OCI-LY1 (cell line): ENCODE results near the gene LRRC42.

Experiments
- H2AFZ ChIP-seq: fragments of 200-600 bp; sonication (generic), shearing (Covaris generic); 2 replicates; pipeline ENCODE4 v1.6.0; 2014; ENCODE audit warnings: antibody characterized with exemption, mild to moderate bottlenecking, low read length
- H3F3A ChIP-seq: fragments of 200-600 bp; sonication (generic), shearing (Covaris generic); 2 replicates; pipeline ENCODE4 v1.6.0; 2014; ENCODE audit warnings: mild to moderate bottlenecking, antibody characterized with exemption, low read length, moderate library complexity; ENCODE audit not compliant: insufficient read depth
- H3K27ac ChIP-seq: fragments of 200-600 bp; sonication (generic); 2 replicates; pipeline ENCODE4 v1.5.1; 2014; ENCODE audit warnings: low read length, mixed run types, mild to moderate bottlenecking, low read depth; ENCODE audit not compliant: poor library complexity, severe bottlenecking
- H3K27me3 ChIP-seq: fragments of 200-600 bp; sonication (generic); 2 replicates; pipeline ENCODE4 v1.6.0; 2014; ENCODE audit warnings: antibody characterized with exemption, mild to moderate bottlenecking, low read length, moderate library complexity; ENCODE audit not compliant: insufficient read depth
- H3K36me3 ChIP-seq: fragments of 200-600 bp; sonication (generic); 2 replicates; pipeline ENCODE4 v1.6.1; 2014; ENCODE audit warnings: mild to moderate bottlenecking, antibody characterized with exemption, low read length, moderate library complexity, mixed read lengths; ENCODE audit not compliant: insufficient read depth
- H3K4me1 ChIP-seq: fragments of 200-600 bp; sonication (generic); 2 replicates; pipeline ENCODE4 v1.5.1; 2014; ENCODE audit warnings: mild to moderate bottlenecking, low read length, moderate library complexity; ENCODE audit not compliant: insufficient read depth, severe bottlenecking
- H3K4me2 ChIP-seq: fragments of 200-600 bp; sonication (generic), shearing (Covaris generic); 2 replicates; pipeline ENCODE4 v1.6.1; 2014; ENCODE audit warnings: low read length
- H3K4me3 ChIP-seq: fragments of 200-600 bp; sonication (generic); 2 replicates; pipeline ENCODE4 v1.5.1; 2014; ENCODE audit warnings: low read length, low read depth, mild to moderate bottlenecking, mixed read lengths; ENCODE audit not compliant: poor library complexity, severe bottlenecking
- H3K79me2 ChIP-seq: fragments of 200-600 bp; shearing (Covaris generic); 2 replicates; pipeline ENCODE4 v1.6.1; 2016; ENCODE audit warnings: mixed run types, low read length, mixed read lengths; ENCODE audit not compliant: insufficient read depth
- H3K9ac ChIP-seq: fragments of 200-600 bp; sonication (generic), shearing (Covaris generic); 2 replicates; pipeline ENCODE4 v1.6.1; 2014; ENCODE audit warnings: mild to moderate bottlenecking, low read length, mixed read lengths
- H3K9me2 ChIP-seq: fragments of 200-600 bp; sonication (generic), shearing (Covaris generic); 2 replicates; pipeline ENCODE4 v1.6.1; 2014; ENCODE audit warnings: low read depth, mild to moderate bottlenecking, low read length, mixed read lengths
- H3K9me3 ChIP-seq: fragments of 200-600 bp; shearing (Covaris generic); 2 replicates; pipeline ENCODE4 v1.6.1; 2014; ENCODE audit warnings: low read length, mixed read lengths
- H4K20me1 ChIP-seq: fragments of 200-600 bp; sonication (generic), shearing (Covaris generic); 2 replicates; pipeline ENCODE4 v1.6.0; 2016; ENCODE audit warnings: mild to moderate bottlenecking, low read length; ENCODE audit not compliant: insufficient read depth
- EZH2 ChIP-seq: fragments of 200-600 bp; sonication (generic), shearing (Covaris generic); IDR thresholded peaks from 2 replicates; pipeline ENCODE4 v1.8.0; 2017; ENCODE audit warnings: borderline replicate concordance, mixed run types, mild to moderate bottlenecking, antibody characterized with exemption, low read length, moderate library complexity, mixed read lengths
- TF ChIP-seq, protein P1 (sequence below): fragments of 200-600 bp; sonication (generic), shearing (Covaris generic); IDR thresholded peaks from 2 replicates; pipeline ENCODE4 v1.5.1; 2017; ENCODE audit warnings: mild to moderate bottlenecking, antibody characterized with exemption, low read length, moderate library complexity, mixed read lengths

The LRRC42 gene

DNA sequence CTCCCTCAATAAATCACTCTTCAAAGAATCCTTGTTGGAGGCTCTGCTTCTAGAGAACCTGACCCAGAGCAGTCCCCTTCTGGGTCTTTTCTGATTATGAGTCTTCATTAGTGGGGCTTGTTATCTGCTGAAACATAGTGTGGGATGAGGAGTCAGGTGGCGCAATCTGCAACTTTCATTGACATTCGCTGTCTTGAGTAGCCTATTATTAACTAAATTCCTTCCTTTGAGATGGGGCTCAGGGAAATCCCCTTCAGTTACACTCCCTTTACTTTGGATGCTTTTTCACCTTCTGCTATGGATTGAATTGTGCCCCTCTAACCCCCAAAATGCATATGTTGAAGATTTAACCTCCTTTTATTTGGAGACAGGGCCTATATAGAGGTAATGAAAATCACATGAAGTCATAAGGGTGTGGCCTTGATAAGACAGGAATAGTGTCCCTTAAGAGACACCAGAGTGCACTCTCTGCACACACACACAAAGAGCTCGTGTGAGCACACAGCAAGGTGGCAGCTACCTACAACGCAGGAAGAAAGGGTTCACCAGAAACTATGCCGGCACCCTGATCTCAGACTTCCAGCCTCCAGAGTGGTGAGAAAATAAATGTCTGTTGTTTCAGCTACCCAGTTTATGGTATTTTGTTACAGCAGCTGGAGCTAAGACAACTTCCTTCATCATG is 32.7 kb upstream of the LRRC42 start:
- H3K9ac ChIP-seq = no peak overlapping the region
- H3K4me2 ChIP-seq = no peak overlapping the region
- no peaks in the 10 kb centered on the region for H3F3A ChIP-seq
- H3K27ac ChIP-seq = no peak overlapping the region
- H3K4me3 ChIP-seq = no peak overlapping the region
- no peaks in the 10 kb centered on the region for H4K20me1 ChIP-seq
- H3K4me1 ChIP-seq = no peaks in the 10 kb centered on the region
- no peak for TF ChIP-seq EZH2
- TF ChIP-seq, protein P1, sequence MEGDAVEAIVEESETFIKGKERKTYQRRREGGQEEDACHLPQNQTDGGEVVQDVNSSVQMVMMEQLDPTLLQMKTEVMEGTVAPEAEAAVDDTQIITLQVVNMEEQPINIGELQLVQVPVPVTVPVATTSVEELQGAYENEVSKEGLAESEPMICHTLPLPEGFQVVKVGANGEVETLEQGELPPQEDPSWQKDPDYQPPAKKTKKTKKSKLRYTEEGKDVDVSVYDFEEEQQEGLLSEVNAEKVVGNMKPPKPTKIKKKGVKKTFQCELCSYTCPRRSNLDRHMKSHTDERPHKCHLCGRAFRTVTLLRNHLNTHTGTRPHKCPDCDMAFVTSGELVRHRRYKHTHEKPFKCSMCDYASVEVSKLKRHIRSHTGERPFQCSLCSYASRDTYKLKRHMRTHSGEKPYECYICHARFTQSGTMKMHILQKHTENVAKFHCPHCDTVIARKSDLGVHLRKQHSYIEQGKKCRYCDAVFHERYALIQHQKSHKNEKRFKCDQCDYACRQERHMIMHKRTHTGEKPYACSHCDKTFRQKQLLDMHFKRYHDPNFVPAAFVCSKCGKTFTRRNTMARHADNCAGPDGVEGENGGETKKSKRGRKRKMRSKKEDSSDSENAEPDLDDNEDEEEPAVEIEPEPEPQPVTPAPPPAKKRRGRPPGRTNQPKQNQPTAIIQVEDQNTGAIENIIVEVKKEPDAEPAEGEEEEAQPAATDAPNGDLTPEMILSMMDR = no peak
- no peak overlapping the region for H2AFZ ChIP-seq
- peaks cover 3% of the 10 kb centered on the region; the same call in 1 of the 2 replicates for H3K36me3 ChIP-seq
- H3K9me2 ChIP-seq = no peaks in the 10 kb centered on the region
- no peaks in the 10 kb centered on the region for H3K79me2 ChIP-seq
- no peaks in the 10 kb centered on the region for H3K9me3 ChIP-seq
- H3K27me3 ChIP-seq = no peaks in the 10 kb centered on the region

DNA sequence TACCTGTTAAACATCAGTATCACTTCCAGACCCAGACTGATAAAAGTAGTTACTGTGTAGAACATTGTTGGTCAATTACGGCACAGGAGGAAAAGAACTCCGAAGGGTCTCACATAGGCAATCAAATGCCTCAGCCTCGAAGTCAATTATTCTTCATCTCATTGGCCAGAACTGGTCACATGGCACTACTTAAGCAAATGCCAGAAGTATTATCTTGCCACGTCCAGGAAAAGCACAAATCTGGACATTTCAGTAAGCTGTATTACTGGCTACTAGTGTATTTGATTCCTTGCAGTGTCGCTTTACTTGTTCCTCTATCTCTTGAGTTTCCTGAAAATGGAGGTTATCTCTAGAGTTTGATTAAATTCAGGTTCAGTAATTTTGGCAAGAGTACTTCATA is 27.8 kb upstream of the LRRC42 start:
- H3K27ac ChIP-seq = no peak overlapping the region
- no peaks in the 10 kb centered on the region for H3K4me1 ChIP-seq
- H3K4me3 ChIP-seq = no peak overlapping the region
- no peaks in the 10 kb centered on the region for H4K20me1 ChIP-seq
- H3K4me2 ChIP-seq = no peak overlapping the region
- H3K9me2 ChIP-seq = no peaks in the 10 kb centered on the region
- H3K9ac ChIP-seq = no peak overlapping the region
- H3K36me3 ChIP-seq = peaks cover 38% of the 10 kb centered on the region
- no peak overlapping the region for H2AFZ ChIP-seq
- H3F3A ChIP-seq = no peaks in the 10 kb centered on the region
- no peaks in the 10 kb centered on the region for H3K9me3 ChIP-seq
- H3K79me2 ChIP-seq = no peaks in the 10 kb centered on the region
- TF ChIP-seq, protein P1 = no peak
- no peak for TF ChIP-seq EZH2
- no peaks in the 10 kb centered on the region for H3K27me3 ChIP-seq

DNA sequence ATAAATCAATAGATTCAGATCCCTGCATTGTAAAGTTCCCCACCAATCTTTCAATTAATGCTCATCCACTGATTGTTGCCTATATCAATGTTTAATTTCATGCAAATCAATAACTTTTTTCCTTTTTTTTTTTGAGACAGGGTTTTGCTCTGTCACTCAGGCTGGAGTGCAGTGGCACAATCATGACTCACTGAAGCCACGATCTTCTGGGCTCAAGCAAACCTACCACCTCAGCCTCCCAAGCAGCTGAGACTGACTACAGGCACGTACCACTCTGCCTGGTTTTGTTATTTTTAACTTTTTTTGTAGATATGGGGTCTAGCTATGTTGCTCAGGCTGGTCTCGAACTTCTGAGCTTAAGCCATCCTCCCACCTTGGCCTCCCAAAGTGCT is 26.5 kb upstream of the LRRC42 start:
- no peaks in the 10 kb centered on the region for H3K9me2 ChIP-seq
- no peak overlapping the region for H3K4me3 ChIP-seq
- no peaks in the 10 kb centered on the region for H3K9me3 ChIP-seq
- H3K27me3 ChIP-seq = no peaks in the 10 kb centered on the region
- no peak for TF ChIP-seq EZH2
- TF ChIP-seq, protein P1 = no peak
- H3K79me2 ChIP-seq = no peaks in the 10 kb centered on the region
- H3K9ac ChIP-seq = no peak overlapping the region
- no peaks in the 10 kb centered on the region for H4K20me1 ChIP-seq
- no peaks in the 10 kb centered on the region for H3K4me1 ChIP-seq
- no peak overlapping the region for H3K27ac ChIP-seq
- H3K4me2 ChIP-seq = no peak overlapping the region
- H3K36me3 ChIP-seq = peaks cover 44% of the 10 kb centered on the region
- H2AFZ ChIP-seq = no peak overlapping the region
- H3F3A ChIP-seq = no peaks in the 10 kb centered on the region
